HepG2 (cell line): ENCODE results near the gene TMEM125. TPM values are rescaled to one million over a fixed set of nuclear protein-coding genes. Genes with fewer than 3 reads are reported as not detected.

Experiments
- ATAC-seq: fragments of 200-7000 bp; cut with Tn5 transposase; 3 replicates; pipeline ENCODE4 v1.9.1; 2020; ENCODE audit warnings: mild to moderate bottlenecking, moderate library complexity
- BruUV-seq: library from RNA; stranded (reverse); fragments of 400-500 nt; replicated peaks from 2 replicates; lab custom pipeline; 2021; lab: Mats Ljungman, UMichigan
- CTCF ChIA-PET: fragments of 300-600 bp; formaldehyde crosslinking; extraction: SDS; loops from one replicate; lab custom pipeline; 2021; ENCODE audit warnings: low total read pairs, inconsistent platforms, low intra/inter-chr PET ratio; lab: Yijun Ruan, JAX
- POLR2A ChIA-PET: fragments of 350-600 bp; sonication (Branson Sonifier 250); formaldehyde crosslinking; loops from one replicate; lab custom pipeline; 2020; ENCODE audit warnings: antibody characterized with exemption, inconsistent platforms; lab: Yijun Ruan, JAX
- DNase-seq: peaks from one replicate; pipeline ENCODE4 v3.0.0-alpha.2; 2015; ENCODE audit warnings: low spot score
- FAIRE-seq: peaks from 3 replicates; lab custom pipeline; 2011; peaks lifted over from hg19 to GRCh38; lab: Jason Lieb, UNC
- H2AFZ ChIP-seq: one replicate; pipeline ENCODE4 v1.6.1; 2011; ENCODE audit warnings: low read length, inconsistent platforms
- H3K27ac ChIP-seq: fragments of 300-600 bp; 3 replicates; pipeline ENCODE4 v1.8.0; 2011; ENCODE audit warnings: mixed run types, mild to moderate bottlenecking, mixed read lengths, low read length, inconsistent platforms; ENCODE audit not compliant: insufficient read depth; ENCODE audit errors: extremely low read length
- H3K27me3 ChIP-seq, 2 experiments: fragments of 200-600 bp in 1 of 2; 2 replicates in 1 of 2; 3 replicates in 1 of 2; pipeline versions ENCODE4 v1.6.0 to v1.8.0; 2011; ENCODE audit warnings: low read length in 2 of 2, mild to moderate bottlenecking in 2 of 2, moderate library complexity in 2 of 2, inconsistent platforms in 1 of 2; ENCODE audit not compliant: insufficient read depth in 2 of 2, control insufficient read depth in 1 of 2
- H3K36me3 ChIP-seq, 2 experiments: fragments of 200-600 bp in 1 of 2; replicated peaks in 1 of 2; 2 replicates in 1 of 2; 3 replicates in 1 of 2; pipeline versions ENCODE4 v1.5.1 to v1.8.0; 2011; ENCODE audit warnings: low read length in 2 of 2, inconsistent platforms in 1 of 2; ENCODE audit not compliant: insufficient read depth in 2 of 2, control insufficient read depth in 1 of 2
- H3K4me1 ChIP-seq: 2 replicates; pipeline ENCODE4 v1.5.1; 2012; ENCODE audit warnings: low read length, inconsistent platforms; ENCODE audit not compliant: insufficient read depth
- H3K4me2 ChIP-seq: 2 replicates; pipeline ENCODE4 v1.6.0; 2011; ENCODE audit warnings: low read depth, low read length, inconsistent platforms
- H3K4me3 ChIP-seq, 3 experiments: fragments of 200-600 bp in 1 of 3; sonication (generic), shearing (Covaris generic) in 1 of 3; replicated peaks in 1 of 3; 2 replicates each; pipeline ENCODE4 v1.5.1; 2011 to 2016; ENCODE audit warnings: low read length in 3 of 3, inconsistent platforms in 2 of 3, low read depth in 2 of 3, mild to moderate bottlenecking in 2 of 3, control low read depth in 1 of 3, mixed read lengths in 1 of 3; ENCODE audit not compliant: insufficient read depth in 1 of 3
- H3K79me2 ChIP-seq: one replicate; pipeline ENCODE4 v1.6.1; 2011; ENCODE audit warnings: low read length, inconsistent platforms; ENCODE audit not compliant: insufficient read depth
- H3K9ac ChIP-seq: 2 replicates; pipeline ENCODE4 v1.6.0; 2011; ENCODE audit warnings: mild to moderate bottlenecking, low read depth, low read length, inconsistent platforms; ENCODE audit not compliant: insufficient read depth
- H3K9me3 ChIP-seq: 2 replicates; pipeline ENCODE4 v1.5.1; 2012; ENCODE audit warnings: mild to moderate bottlenecking, low read length
- H4K20me1 ChIP-seq: 2 replicates; pipeline ENCODE4 v1.6.0; 2011; ENCODE audit warnings: inconsistent platforms, mild to moderate bottlenecking, low read length, moderate library complexity; ENCODE audit not compliant: insufficient read depth
- FOSL1 ChIP-seq: sonication (generic); formaldehyde crosslinking; IDR thresholded peaks from 2 replicates; pipeline ENCODE4 v1.9.0; 2021; ENCODE audit warnings: missing genetic modification reagents, borderline replicate concordance
- MED13 ChIP-seq: sonication (generic); formaldehyde crosslinking; IDR thresholded peaks from 2 replicates; pipeline ENCODE4 v1.5.0; 2020; ENCODE audit warnings: missing genetic modification reagents
- PAF1 ChIP-seq: IDR thresholded peaks from 2 replicates; pipeline ENCODE4 v1.6.1; 2016; ENCODE audit warnings: missing genetic modification reagents, missing compliant biosample characterization
- PHF8 ChIP-seq: sonication (generic); formaldehyde crosslinking; IDR thresholded peaks from 2 replicates; pipeline ENCODE4 v1.5.0; 2020; ENCODE audit warnings: missing genetic modification reagents
- WGBS: methylation state at CpG from one replicate; pipeline ENCODE4 v1.1.6; 2017; ENCODE audit warnings: low lambda C conversion rate; 5-methylcytosine and 5-hydroxymethylcytosine counted together
- in situ Hi-C: cut with HindIII; loops from 2 replicates; pipeline ENCODE4 v1.10.0; 2017; ENCODE audit warnings: low pct_unique_long_range_greater_than_20kb; ENCODE audit not compliant: extremely low pct_ligation_motif_present
- intact Hi-C: fragments of 100-400 bp; cut with micrococcal nuclease; formaldehyde crosslinking; loops from one replicate; pipeline ENCODE4 v1.10.0; 2022; ENCODE audit not compliant: unreplicated experiment
- polyA plus RNA-seq, 8 experiments: library from polyadenylated mRNA; depleted of rRNA in 3 of 8; stranded (reverse) in 7 of 8; unstranded in 1 of 8; fragments of >200 nt; fragmentation: Illumina TruSeq in 4 of 8; extraction: Trizol in 4 of 8; gene quantifications; 2 replicates each; pipeline versions ENCODE4 v1.2.1 to v1.2.3, GENCODE V29; 2011 to 2016; ENCODE audit warnings: low read depth in 4 of 8, missing spikeins in 1 of 8, mixed read lengths in 1 of 8; ENCODE audit not compliant: insufficient read depth in 1 of 8
- total RNA-seq, 5 experiments: library from RNA; depleted of rRNA; stranded (reverse); fragments of >200 nt; fragmentation: Illumina TruSeq; extraction: Trizol; gene quantifications; 2 replicates each; pipeline ENCODE4 v1.2.3, GENCODE V29; 2016; ENCODE audit warnings: low read depth in 1 of 5
- TF ChIP-seq, protein P1 (sequence below): sonication (generic); formaldehyde crosslinking; IDR thresholded peaks from 2 replicates; pipeline ENCODE4 v1.5.1; 2020; ENCODE audit warnings: mild to moderate bottlenecking, missing genetic modification reagents, moderate library complexity

The TMEM125 gene
- total and polyA plus RNA-seq, 2 of the 13 experiments (the other 11 are each of a cell fraction or from before 2014, with no cell fraction given): 0.03 TPM; not detected in 1

DNA sequence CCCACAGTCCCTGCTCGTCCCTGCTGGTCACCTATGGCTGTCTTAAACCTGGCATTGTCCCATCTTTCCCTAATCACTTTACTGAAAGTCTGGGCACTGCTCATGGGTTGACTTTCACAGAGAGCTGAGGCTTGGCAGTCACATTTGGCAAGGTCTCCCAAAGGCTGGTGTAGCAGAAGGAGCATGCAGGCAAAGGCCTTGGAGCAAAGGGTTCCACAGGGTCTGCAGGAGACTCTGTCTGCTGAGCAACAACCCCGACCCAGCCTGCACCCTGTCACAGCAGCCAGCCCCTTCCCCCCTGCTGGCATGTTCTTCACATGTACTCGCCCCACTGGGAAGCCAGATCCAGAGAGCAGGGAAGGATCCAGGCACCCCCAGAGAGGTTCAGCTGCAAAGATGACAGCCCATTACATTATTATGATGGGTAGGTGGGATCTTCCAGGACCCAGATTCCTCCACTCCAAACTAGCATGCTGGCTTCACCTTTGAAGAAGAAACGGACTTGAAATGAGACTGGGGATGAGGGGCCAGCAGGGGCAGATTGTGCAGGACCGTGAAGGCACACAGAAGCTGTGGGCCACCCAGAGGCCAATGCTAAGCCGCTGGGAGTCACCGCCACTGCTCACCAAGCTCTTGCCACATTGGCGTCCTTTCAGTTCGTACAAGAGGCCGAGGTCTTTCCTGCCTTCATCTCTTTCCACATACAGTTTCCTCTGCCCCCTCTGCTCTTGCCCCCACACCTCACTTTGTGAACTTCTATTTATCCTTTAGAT, 14.2 kb upstream of the TMEM125 start (continued):
- TF ChIP-seq, protein P1, sequence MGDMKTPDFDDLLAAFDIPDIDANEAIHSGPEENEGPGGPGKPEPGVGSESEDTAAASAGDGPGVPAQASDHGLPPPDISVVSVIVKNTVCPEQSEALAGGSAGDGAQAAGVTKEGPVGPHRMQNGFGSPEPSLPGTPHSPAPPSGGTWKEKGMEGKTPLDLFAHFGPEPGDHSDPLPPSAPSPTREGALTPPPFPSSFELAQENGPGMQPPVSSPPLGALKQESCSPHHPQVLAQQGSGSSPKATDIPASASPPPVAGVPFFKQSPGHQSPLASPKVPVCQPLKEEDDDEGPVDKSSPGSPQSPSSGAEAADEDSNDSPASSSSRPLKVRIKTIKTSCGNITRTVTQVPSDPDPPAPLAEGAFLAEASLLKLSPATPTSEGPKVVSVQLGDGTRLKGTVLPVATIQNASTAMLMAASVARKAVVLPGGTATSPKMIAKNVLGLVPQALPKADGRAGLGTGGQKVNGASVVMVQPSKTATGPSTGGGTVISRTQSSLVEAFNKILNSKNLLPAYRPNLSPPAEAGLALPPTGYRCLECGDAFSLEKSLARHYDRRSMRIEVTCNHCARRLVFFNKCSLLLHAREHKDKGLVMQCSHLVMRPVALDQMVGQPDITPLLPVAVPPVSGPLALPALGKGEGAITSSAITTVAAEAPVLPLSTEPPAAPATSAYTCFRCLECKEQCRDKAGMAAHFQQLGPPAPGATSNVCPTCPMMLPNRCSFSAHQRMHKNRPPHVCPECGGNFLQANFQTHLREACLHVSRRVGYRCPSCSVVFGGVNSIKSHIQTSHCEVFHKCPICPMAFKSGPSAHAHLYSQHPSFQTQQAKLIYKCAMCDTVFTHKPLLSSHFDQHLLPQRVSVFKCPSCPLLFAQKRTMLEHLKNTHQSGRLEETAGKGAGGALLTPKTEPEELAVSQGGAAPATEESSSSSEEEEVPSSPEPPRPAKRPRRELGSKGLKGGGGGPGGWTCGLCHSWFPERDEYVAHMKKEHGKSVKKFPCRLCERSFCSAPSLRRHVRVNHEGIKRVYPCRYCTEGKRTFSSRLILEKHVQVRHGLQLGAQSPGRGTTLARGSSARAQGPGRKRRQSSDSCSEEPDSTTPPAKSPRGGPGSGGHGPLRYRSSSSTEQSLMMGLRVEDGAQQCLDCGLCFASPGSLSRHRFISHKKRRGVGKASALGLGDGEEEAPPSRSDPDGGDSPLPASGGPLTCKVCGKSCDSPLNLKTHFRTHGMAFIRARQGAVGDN (CRISPR knock-in tag): no peak

DNA sequence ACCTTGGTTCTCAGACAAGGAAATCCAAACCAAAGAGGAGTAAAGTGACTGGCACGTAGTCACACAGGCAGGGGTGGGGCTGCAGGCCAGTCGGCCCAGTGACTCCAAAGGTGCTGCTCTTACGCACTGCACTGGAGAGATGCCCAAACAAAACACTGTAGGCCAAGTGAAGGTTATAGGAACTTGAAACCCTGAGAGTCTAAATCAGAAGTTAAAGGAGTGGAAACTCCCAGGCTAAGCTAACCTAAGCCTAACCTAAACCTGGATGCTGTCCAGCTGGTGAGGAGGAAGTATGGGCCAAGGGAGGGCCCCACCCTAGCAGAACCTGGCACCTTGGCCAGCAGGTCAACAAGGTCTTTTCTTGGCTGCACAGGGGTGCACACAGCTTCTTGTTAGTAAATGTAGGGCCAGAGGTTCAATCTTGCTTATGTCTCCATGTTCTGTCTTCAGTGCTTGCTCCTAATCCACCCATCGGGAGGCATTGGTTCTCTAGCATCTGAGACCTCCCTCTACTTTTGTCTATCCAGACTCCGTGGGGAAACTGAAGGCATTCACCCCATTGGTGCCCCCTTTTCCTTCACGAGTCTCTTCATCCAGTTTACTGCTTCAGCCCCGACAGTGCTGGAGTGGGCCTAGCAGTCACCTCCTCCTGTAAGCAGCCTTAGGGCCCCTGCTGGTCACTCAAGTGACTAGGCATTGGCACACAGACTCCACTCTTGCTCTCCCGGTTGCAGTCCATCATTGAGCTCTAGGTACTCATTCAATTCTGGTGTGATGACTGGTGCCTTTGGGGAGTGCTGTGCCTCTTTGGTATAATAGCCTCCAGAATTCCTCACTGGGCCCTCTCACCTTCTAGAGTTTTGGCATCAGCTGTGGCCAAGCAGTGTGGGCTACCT, 12.9 kb upstream of the TMEM125 start:
- ATAC-seq (peak; percentile 60), FAIRE-seq (no peak)
- no peak overlapping the region for H3K4me2 ChIP-seq
- H3K9ac ChIP-seq: no peak overlapping the region
- H2AFZ ChIP-seq: no peak overlapping the region
- BruUV-seq: no TSS peak
- H4K20me1 ChIP-seq: no peaks in the 10 kb centered on the region
- TF ChIP-seq PHF8 (CRISPR knock-in tag) (no peak), PAF1 (CRISPR knock-in tag) (no peak), MED13 (CRISPR knock-in tag) (no peak), FOSL1 (no peak)
- TF ChIP-seq, all 625 proteins: peak for 0
- no peak for DNase-seq
- Histone ChIP-seq H3K4me3 (no peak overlapping the region), H3K27ac (no peak overlapping the region), H3K36me3 (no peaks in the 10 kb centered on the region), H3K4me1 (peaks cover 8% of the 10 kb centered on the region; the same call in 1 of the 2 replicates), H3K9me3 (0 out of 2 replicates have a peak, but pooled peaks cover 9% of the 10 kb centered on the region), H3K79me2 (no peaks in the 10 kb centered on the region), H3K27me3 (peaks cover 3 to 9% of the 10 kb centered on the region in 2 experiments; a peak in 3 of 5 replicates)
- CTCF ChIA-PET: no interaction called here
- intact Hi-C loops (no loop called here), in situ Hi-C loops (no loop called here)
- WGBS: 22% methylated on average over 7 of the region's 8 CpGs
- POLR2A ChIA-PET: no interaction called here
